GM19395 (cell line): ENCODE data around the gene RICTOR.
A peak's percentile ranks its signal among the peaks of the same experiment; 100 is the strongest.

Source experiments
- ATAC-seq: cut with Tn5 transposase; IDR thresholded peaks from one replicate; pipeline ENCODE4 v1.9.1; 2021; ENCODE audit warnings: mild to moderate bottlenecking, moderate library complexity; ENCODE audit not compliant: unreplicated experiment

Gene RICTOR

GRCh38 chr5:38948501-38948900 lies 125.7 kb downstream of the RICTOR start:
- no peak for ATAC-seq

DNA sequence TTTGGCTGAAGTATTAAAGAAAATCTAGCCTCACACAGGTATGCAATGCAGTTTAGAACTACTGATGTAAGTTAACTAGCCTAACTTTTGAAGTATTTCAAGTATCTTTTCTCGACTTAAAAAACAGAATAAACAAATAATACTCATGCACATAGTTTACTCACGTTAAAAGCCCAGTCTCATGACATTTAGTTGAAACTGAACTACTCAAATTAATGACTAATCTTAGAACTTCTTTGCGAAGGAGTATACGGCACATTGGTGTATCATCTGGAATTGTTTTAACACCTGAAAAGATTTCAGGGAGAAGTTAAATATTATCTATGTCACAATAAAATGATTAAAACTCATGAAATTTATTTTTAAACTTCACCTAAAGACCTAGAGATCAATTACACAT lies 129.9 kb downstream of the RICTOR start:
- no peak for ATAC-seq

DNA sequence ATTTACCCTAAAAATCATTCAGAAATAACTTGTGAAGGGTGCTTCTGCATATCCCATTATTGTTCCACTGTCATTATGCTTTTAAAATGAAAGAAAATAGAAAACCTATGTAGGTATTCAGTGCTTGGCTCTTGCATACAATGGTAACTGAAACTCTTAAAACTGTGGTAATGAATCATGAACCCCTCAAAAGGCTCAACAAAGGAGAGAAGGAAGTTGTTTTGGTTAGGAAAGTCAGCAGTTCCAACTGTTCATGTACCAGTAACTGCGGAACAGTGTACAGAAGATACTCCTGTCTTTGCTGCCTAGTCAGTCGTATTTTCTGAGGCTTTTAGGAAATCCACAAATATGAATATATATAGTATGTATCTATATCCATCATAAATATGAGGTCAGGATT lies 132.3 kb downstream of the RICTOR start:
- ATAC-seq, result no peak

DNA sequence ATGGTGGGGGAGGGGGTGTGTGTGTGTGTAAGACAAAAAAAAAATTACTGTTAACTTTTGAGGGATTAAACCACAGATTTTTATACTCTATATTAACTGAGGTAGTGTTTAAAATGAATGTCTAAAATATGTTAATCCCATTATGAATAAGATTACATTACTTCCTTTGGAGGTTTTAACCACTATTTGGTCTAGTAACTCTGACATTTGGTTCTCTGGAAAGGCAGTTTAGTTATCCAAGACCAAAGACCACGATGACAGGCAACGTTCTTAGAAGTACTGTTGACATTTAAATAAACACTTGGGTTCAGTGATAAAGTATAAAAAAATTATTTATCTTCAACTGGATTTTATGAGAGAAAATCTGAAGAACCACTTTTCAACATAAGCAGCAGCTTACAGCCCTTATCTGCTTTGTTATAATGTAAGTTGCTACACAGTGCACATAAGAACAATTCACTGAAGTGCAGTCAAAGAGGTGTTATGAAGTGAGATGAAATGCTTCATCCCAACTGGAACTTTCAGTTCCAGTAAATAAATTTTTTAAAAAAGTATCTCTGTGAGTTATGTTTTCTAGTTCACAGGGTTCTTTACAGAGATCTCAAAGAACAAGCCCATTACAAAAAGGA lies 133.9 kb downstream of the RICTOR start:
- ATAC-seq, result no peak

- ATAC-seq, result no peak
Measured at GRCh38 chr5:38938973-38939372, 135.2 kb downstream of the RICTOR start.

GRCh38 chr5:38938424-38938823 lies 135.8 kb downstream of the RICTOR start:
- no peak for ATAC-seq

GRCh38 chr5:38936269-38936668 lies 137.9 kb downstream of the RICTOR start:
- no peak for ATAC-seq

- no peak for ATAC-seq
Measured at GRCh38 chr5:38935437-38935836, 138.8 kb downstream of the RICTOR start.

GRCh38 chr5:38932854-38933408 lies 141.3 kb downstream of the RICTOR start:
- ATAC-seq, result no peak

GRCh38 chr5:38931731-38932130 lies 142.5 kb downstream of the RICTOR start:
- no peak for ATAC-seq

GRCh38 chr5:38929838-38930237 lies 144.4 kb downstream of the RICTOR start:
- ATAC-seq, result no peak

- ATAC-seq, result no peak
Measured at GRCh38 chr5:38927470-38927869, 146.7 kb downstream of the RICTOR start.

- no peak for ATAC-seq
Measured at GRCh38 chr5:38926121-38926520, 148.1 kb downstream of the RICTOR start.

DNA sequence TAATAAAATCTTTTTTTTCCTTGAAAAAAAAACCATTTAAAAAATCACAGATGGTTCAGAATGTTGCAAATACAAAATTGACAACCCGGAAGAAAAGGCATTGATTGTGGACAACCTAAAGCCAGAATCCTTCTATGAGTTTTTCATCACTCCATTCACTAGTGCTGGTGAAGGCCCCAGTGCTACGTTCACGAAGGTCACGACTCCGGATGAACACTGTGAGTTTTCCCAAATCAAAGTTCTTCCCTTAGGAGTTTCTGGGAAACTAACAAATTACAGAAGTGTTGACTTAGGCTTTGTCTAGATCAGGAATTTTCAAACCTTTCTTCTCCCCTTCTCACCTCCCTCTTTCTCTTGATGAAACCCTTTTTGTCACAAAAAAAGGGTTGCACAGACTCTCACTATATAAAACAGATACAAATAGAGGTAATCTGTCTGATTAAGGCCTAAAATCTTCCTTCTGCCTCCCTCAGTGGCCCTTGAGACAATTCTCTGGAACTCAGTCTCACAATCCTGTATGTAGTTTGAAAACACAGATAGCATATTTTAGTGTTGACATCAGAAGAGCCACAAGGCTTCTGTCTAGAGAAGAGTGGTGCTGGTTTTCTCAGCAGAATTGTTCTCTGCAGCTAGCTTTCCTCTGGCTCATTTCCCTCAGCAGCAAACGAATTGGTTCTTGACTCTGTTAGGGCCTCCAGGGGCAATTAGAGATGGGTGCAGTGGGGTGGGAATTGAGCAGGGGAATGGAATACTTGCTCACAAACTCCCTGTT lies 148.9 kb downstream of the RICTOR start:
- no peak for ATAC-seq

GRCh38 chr5:38923661-38924451 lies 150.3 kb downstream of the RICTOR start:
- ATAC-seq, result no peak

GRCh38 chr5:38922199-38922598 lies 152.0 kb downstream of the RICTOR start:
- ATAC-seq, result peak; percentile 82

GRCh38 chr5:38921174-38921573 lies 153.0 kb downstream of the RICTOR start:
- ATAC-seq, result no peak

DNA sequence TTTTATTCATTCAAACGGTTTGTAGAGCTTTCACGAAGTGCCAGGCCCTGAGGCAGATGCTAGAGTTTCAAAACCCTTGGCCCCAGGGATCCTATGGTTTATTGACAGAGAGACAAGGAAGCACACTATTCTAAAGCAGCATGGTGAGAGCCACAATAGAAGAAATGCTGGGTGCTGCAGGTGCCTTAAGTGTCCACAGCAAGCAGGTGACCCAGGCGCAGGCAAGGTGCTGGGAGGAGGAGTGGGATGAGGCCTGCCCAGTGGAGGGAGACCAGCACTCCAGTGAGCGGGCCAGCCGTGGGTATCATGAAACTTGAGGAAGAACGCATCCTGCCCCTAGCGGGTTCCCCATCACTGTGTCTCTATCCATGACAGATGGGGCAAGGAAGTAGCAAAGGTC lies 157.4 kb downstream of the RICTOR start:
- no peak for ATAC-seq

- no peak for ATAC-seq
Measured at GRCh38 chr5:38913714-38914113, 160.5 kb downstream of the RICTOR start.

GRCh38 chr5:38911933-38912332 lies 162.3 kb downstream of the RICTOR start:
- ATAC-seq, result no peak

- ATAC-seq, result no peak
Measured at GRCh38 chr5:38906503-38906902, 167.7 kb downstream of the RICTOR start.

GRCh38 chr5:38905516-38905915 lies 168.7 kb downstream of the RICTOR start:
- no peak for ATAC-seq
